Central memory CD8-positive, alpha-beta T cell (primary cell): Measurements from ENCODE around the gene THEMIS2.
A peak's percentile ranks its signal among the peaks of the same experiment; 100 is the strongest.
"Not testable (repeated sequence)": the region's sequence is repeated elsewhere in the genome, so short reads cannot be mapped to it uniquely, and the experiment has no call there.

Experiments used
- ATAC-seq: fragments of 150-1000 bp; cut with Tn5 transposase; replicated peaks from 2 replicates; pipeline ENCODE4 v1.10.0; 2022; ENCODE audit warnings: mild to moderate bottlenecking, moderate FRiP score, moderate number of reproducible peaks; ENCODE audit not compliant: poor library complexity, severe bottlenecking; ENCODE audit errors: extremely low read depth
- DNase-seq, 2 donors: peaks; one replicate each; pipeline ENCODE4 v3.0.0; 2021; ENCODE audit warnings: low spot score in 2 of 2
- H3K27ac Mint-ChIP-seq: one replicate; pipeline ENCODE4 v1.8.0; 2022; ENCODE audit warnings: low read depth, mild to moderate bottlenecking, moderate library complexity, mixed read lengths
- H3K27me3 Mint-ChIP-seq: one replicate; pipeline ENCODE4 v1.8.0; 2022; ENCODE audit warnings: mixed read lengths
- H3K36me3 Mint-ChIP-seq: one replicate; pipeline ENCODE4 v1.8.0; 2022; ENCODE audit warnings: mild to moderate bottlenecking, moderate library complexity, mixed read lengths; ENCODE audit not compliant: insufficient read depth
- H3K4me1 Mint-ChIP-seq: one replicate; pipeline ENCODE4 v1.8.0; 2022; ENCODE audit warnings: mixed read lengths
- H3K4me3 Mint-ChIP-seq: one replicate; pipeline ENCODE4 v1.8.0; 2022; ENCODE audit warnings: mild to moderate bottlenecking, moderate library complexity, mixed read lengths
- H3K9me3 Mint-ChIP-seq: one replicate; pipeline ENCODE4 v1.8.0; 2022; ENCODE audit warnings: mixed read lengths

Gene THEMIS2

GRCh38 chr1:27872059-27872801 lies at the start of gene THEMIS2:
Gene THEMIS2, plus strand, starts transcription at chr1:27872544. Its CDS starts 28 bp downstream, at chr1:27872572.
- Mint-ChIP-seq H3K27me3 (no peaks in the 10 kb centered on the region), H3K36me3 (peaks cover 26% of the 10 kb centered on the region), H3K9me3 (no peaks in the 10 kb centered on the region), H3K27ac (peak within 1 kb of the TSS; percentile 83), H3K4me3 (peak within 1 kb of the TSS; percentile 90), H3K4me1 (peaks cover 54% of the 10 kb centered on the region)
- ATAC-seq (peak; percentile 64), DNase-seq (peak; percentile 32 to 42)

DNA sequence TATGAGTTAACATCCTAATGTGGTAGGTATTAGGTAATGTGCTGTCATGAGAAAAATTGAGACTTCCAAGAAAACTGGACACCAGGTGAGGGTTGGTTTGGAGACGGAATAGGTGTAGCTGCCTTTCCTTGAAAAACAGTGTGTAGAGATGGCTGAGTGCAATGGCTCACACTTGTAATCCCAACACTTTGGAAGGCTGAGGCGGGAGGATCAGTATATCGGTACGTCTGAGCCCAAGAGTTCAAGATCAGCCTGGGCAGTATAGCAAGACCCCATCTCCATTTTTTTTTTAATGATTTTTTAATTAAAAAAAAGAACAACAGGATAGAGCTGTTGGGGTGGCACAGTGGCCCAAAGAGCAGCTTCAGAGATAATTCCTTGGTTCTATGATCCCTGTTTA lies 48.6 kb upstream of the THEMIS2 start:
- H3K27me3 Mint-ChIP-seq, result no peaks in the 10 kb centered on the region
- H3K9me3 Mint-ChIP-seq, result no peaks in the 10 kb centered on the region
- peaks cover 19% of the 10 kb centered on the region for H3K36me3 Mint-ChIP-seq
- ATAC-seq (no peak), DNase-seq (no peak)
- no peak overlapping the region for H3K4me3 Mint-ChIP-seq
- no peak overlapping the region for H3K27ac Mint-ChIP-seq
- no peaks in the 10 kb centered on the region for H3K4me1 Mint-ChIP-seq

GRCh38 chr1:27824411-27824810 lies 47.9 kb upstream of the THEMIS2 start:
- Mint-ChIP-seq H3K4me1 (no peaks in the 10 kb centered on the region), H3K27ac (no peak overlapping the region), H3K9me3 (no peaks in the 10 kb centered on the region), H3K36me3 (peaks cover 13% of the 10 kb centered on the region), H3K4me3 (no peak overlapping the region), H3K27me3 (no peaks in the 10 kb centered on the region)
- ATAC-seq (no peak), DNase-seq (no peak)

DNA sequence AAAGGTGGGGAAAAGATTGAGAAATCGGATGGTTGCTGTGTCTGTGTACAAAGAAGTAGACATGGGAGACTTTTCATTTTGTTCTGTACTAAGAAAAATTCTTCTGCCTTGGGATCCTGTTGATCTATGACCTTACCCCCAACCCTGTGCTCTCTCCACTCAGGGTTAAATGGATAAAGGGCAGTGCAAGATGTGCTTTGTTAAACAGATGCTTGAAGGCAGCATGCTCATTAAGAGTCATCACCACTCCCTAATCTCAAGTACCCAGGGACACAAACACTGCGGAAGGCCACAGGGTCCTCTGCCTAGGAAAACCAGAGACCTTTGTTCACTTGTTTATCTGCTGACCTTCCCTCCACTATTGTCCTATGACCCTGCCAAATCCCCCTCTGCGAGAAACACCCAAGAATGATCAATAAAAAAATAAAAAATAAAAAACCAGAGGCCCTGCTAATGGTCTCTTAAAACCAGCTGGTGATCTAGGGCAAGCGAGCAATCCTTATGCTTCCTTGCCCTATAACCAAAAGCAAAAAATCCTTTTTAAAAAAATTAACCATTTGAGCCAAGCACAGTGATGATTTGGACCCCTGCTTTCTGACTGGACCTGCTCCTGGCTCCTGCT lies 42.9 kb upstream of the THEMIS2 start:
- Mint-ChIP-seq H3K4me3 (peak overlapping the region; percentile 93), H3K4me1 (peaks cover 16% of the 10 kb centered on the region), H3K36me3 (peaks cover 17% of the 10 kb centered on the region)
- H3K27ac Mint-ChIP-seq, H3K27me3 Mint-ChIP-seq, H3K9me3 Mint-ChIP-seq, DNase-seq, ATAC-seq: not testable (repeated sequence)

DNA sequence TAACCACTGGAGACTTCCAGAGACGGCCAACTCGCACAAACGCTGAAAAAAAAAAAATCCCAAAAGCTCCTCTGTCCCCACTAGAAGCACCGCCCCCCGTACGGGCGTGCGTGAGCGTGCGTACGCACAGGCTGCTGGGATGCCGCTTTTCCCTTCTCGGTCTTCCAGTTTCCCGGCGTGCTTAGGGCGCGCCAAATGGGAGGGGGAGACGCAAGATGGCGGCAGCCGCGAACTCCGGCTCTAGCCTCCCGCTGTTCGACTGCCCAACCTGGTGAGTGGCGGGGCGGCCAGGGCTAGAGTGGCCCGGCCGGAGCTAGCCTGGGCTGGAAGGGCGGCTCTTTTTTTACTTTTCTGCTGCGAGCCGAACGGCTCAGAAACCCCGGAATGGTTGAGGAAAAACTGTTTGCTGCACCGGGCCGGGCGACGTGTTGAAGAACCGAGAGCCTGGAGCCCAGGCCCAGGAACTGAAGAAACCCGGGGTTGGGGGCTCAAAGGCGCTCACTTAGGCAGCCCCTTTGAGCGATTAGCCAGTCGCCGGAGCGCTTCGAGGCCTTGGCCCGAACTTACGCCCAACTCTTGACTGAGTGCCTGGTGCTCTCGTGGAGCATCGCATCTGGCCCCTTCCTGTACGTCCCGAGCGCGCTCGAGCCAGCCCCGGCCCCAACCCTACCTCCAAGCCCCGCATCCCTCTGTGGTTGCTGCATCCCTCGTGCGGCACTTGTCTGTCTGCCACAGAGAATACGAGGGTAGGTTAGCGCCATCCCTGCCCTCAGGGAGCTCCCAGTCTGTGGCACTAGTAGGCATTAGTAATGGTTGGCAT lies 41.5 kb upstream of the THEMIS2 start, which contains the start of gene PPP1R8:
Gene PPP1R8, plus strand, starts transcription at position 162 of the 820 bp plus-strand sequence. Its CDS starts 54 bp downstream, at position 216.
- peaks cover 23% of the 10 kb centered on the region for H3K4me1 Mint-ChIP-seq

GRCh38 chr1:27831568-27832410 lies 40.6 kb upstream of the THEMIS2 start:
- H3K9me3 Mint-ChIP-seq, result no peaks in the 10 kb centered on the region
- peaks cover 25% of the 10 kb centered on the region for H3K4me1 Mint-ChIP-seq
- H3K36me3 Mint-ChIP-seq, result peaks cover 27% of the 10 kb centered on the region
- ATAC-seq (no peak), DNase-seq (no peak)
- H3K4me3 Mint-ChIP-seq, result peak overlapping the region; percentile 93
- peak overlapping the region; percentile 90 for H3K27ac Mint-ChIP-seq
- H3K27me3 Mint-ChIP-seq, result no peaks in the 10 kb centered on the region

More for the DNA sequence above, 41.5 kb upstream of the THEMIS2 start, which contains the start of gene PPP1R8:
- peaks cover 23% of the 10 kb centered on the region for H3K36me3 Mint-ChIP-seq
- no peaks in the 10 kb centered on the region for H3K27me3 Mint-ChIP-seq
- H3K9me3 Mint-ChIP-seq, result no peaks in the 10 kb centered on the region
- peak within 1 kb of the TSS; percentile 93 for H3K4me3 Mint-ChIP-seq
- ATAC-seq (peak; percentile 97), DNase-seq (peak; percentile 66 to 76)
- H3K27ac Mint-ChIP-seq, result peak within 1 kb of the TSS; percentile 90

- Mint-ChIP-seq H3K9me3 (no peaks in the 10 kb centered on the region), H3K4me1 (peaks cover 25% of the 10 kb centered on the region), H3K4me3 (peak overlapping the region; percentile 93), H3K27ac (no peak overlapping the region), H3K27me3 (no peaks in the 10 kb centered on the region), H3K36me3 (peaks cover 31% of the 10 kb centered on the region)
- no peak for DNase-seq
- ATAC-seq, result no peak
Measured at GRCh38 chr1:27832762-27833161, 39.6 kb upstream of the THEMIS2 start.

DNA sequence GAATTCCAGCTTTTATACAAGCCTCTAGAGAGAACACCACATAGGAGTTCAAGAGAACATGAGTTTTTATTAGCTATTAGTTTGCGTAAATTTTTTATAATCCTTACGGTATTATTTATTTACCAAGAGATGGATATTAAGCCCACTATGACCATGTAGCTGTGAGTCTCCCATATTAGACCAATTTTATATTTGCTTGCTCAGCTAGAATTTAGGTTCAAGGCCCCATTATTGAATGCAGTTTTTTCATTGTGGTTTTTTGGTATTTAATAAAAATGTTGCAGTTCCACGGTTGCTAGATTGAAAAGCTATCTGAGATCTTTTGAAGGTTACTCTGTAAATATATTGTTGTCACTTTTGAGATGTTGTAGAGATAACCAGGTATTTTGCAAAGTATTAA lies 38.9 kb upstream of the THEMIS2 start:
- Mint-ChIP-seq H3K27ac (no peak overlapping the region), H3K4me1 (peaks cover 25% of the 10 kb centered on the region), H3K9me3 (no peaks in the 10 kb centered on the region), H3K4me3 (no peak overlapping the region), H3K27me3 (no peaks in the 10 kb centered on the region), H3K36me3 (peaks cover 31% of the 10 kb centered on the region)
- no peak for DNase-seq
- ATAC-seq, result no peak

GRCh38 chr1:27835046-27835445 lies 37.3 kb upstream of the THEMIS2 start:
- peaks cover 25% of the 10 kb centered on the region for H3K4me1 Mint-ChIP-seq
- DNase-seq (no peak), ATAC-seq (no peak)
- peaks cover 36% of the 10 kb centered on the region for H3K36me3 Mint-ChIP-seq
- no peak overlapping the region for H3K4me3 Mint-ChIP-seq
- H3K27ac Mint-ChIP-seq, result no peak overlapping the region
- no peaks in the 10 kb centered on the region for H3K9me3 Mint-ChIP-seq
- no peaks in the 10 kb centered on the region for H3K27me3 Mint-ChIP-seq

DNA sequence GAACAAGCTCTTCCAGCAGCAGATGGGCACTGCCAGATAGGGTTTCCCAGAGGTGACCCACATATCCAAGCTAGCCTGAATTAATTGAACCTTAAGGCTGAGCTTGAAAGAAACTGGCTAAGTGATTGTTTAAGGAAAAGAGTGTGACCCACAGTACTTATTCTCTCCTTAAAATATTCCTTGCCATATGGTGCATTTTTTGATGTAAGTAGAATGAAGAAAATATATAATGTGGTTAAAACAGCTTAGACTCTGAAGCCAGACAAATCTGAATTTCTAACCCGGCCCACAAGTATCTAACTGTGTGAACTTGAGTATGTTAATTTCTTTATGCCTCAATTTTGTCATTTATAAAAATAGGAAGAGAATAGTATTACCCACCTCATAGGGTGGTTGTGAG lies 36.8 kb upstream of the THEMIS2 start:
- H3K36me3 Mint-ChIP-seq, result peaks cover 40% of the 10 kb centered on the region
- no peak overlapping the region for H3K4me3 Mint-ChIP-seq
- H3K27me3 Mint-ChIP-seq, result no peaks in the 10 kb centered on the region
- no peak for ATAC-seq
- no peak for DNase-seq
- H3K9me3 Mint-ChIP-seq, result no peaks in the 10 kb centered on the region
- H3K27ac Mint-ChIP-seq, result peak overlapping the region; percentile 41
- H3K4me1 Mint-ChIP-seq, result peaks cover 25% of the 10 kb centered on the region

DNA sequence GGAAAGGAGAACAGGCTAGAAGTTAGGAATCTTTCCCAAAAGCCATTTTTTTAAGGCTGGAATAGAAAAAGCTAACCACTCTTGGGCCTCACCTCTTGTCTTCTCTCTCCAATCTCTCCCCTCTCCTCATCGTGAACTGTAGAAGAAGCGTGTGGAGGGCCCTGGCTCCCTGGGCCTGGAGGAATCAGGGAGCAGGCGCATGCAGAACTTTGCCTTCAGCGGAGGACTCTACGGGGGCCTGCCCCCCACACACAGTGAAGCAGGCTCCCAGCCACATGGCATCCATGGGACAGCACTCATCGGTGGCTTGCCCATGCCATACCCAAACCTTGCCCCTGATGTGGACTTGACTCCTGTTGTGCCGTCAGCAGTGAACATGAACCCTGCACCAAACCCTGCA lies 22.4 kb upstream of the THEMIS2 start:
- ATAC-seq (no peak), DNase-seq (no peak)
- Mint-ChIP-seq H3K4me1 (no peaks in the 10 kb centered on the region), H3K27me3 (no peaks in the 10 kb centered on the region), H3K36me3 (peaks cover 51% of the 10 kb centered on the region), H3K4me3 (no peak overlapping the region), H3K27ac (no peak overlapping the region), H3K9me3 (no peaks in the 10 kb centered on the region)

DNA sequence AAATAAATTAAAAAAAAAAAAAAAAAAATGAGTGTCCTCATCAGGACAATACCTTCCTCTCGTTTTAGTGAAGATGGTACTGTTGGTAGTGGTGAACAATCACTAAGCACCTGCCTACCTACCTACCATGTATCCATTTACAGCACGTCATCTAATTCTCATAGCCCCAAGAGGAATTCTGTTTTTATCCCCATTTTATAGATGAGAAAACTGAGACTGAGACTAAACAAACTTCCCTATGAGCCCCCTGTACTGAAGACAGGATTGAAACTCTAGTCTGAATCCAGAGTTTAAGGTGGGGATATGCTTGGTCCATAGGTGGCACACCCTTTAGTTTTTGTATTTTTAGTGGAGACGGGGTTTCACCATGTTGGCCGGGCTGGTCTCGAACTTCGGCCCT lies 17.3 kb upstream of the THEMIS2 start:
- no peaks in the 10 kb centered on the region for H3K9me3 Mint-ChIP-seq
- peaks cover 14% of the 10 kb centered on the region for H3K4me1 Mint-ChIP-seq
- H3K27me3 Mint-ChIP-seq, result no peaks in the 10 kb centered on the region
- H3K27ac Mint-ChIP-seq, result no peak overlapping the region
- no peak overlapping the region for H3K4me3 Mint-ChIP-seq
- peaks cover 12% of the 10 kb centered on the region for H3K36me3 Mint-ChIP-seq
- ATAC-seq (no peak), DNase-seq (no peak)
